GM12872 (cell line): Measurements from ENCODE around the gene SPAG5.

Experiments used
- CTCF ChIP-seq: IDR thresholded peaks from 3 replicates; pipeline ENCODE4 v1.5.1; 2011; ENCODE audit warnings: low read depth, mild to moderate bottlenecking, low read length, moderate library complexity; ENCODE audit not compliant: insufficient read depth

Gene SPAG5

GRCh38 chr17:28573966-28574480 lies 24.8 kb downstream of the SPAG5 start:
- TF ChIP-seq CTCF: no peak

- TF ChIP-seq CTCF: no peak
Observed at GRCh38 chr17:28573521-28573920, 25.3 kb downstream of the SPAG5 start.

- TF ChIP-seq CTCF: no peak
Observed at GRCh38 chr17:28573040-28573380, 25.8 kb downstream of the SPAG5 start.

- TF ChIP-seq CTCF: no peak
Observed at GRCh38 chr17:28572259-28573039, 26.4 kb downstream of the SPAG5 start.

GRCh38 chr17:28571361-28572122 lies 27.3 kb downstream of the SPAG5 start, which contains the start of gene PIGS:
Gene PIGS, minus strand, starts transcription at chr17:28571524. Its CDS starts 28 bp downstream, at chr17:28571496.
- no peak for TF ChIP-seq CTCF

- no peak for TF ChIP-seq CTCF
Observed at GRCh38 chr17:28570716-28571360, 28.0 kb downstream of the SPAG5 start.

GRCh38 chr17:28569446-28569845 lies 29.4 kb downstream of the SPAG5 start:
- no peak for TF ChIP-seq CTCF
